Loucy (cell line): ENCODE results near the gene GRIA3.

Experiments used
- CTCF ChIP-seq: fragments of 200-600 bp; sonication (generic); conservative IDR thresholded peaks from 2 replicates; pipeline ENCODE4 v1.5.1; 2014; ENCODE audit warnings: mild to moderate bottlenecking, antibody characterized with exemption, low read length
- EZH2phosphoT487 ChIP-seq: fragments of 200-600 bp; IDR thresholded peaks from 2 replicates; pipeline ENCODE4 v1.6.1; 2018; ENCODE audit warnings: antibody characterized with exemption, mild to moderate bottlenecking, moderate library complexity, borderline replicate concordance

- no peak for TF ChIP-seq CTCF
- no peak for TF ChIP-seq EZH2phosphoT487
Measured at GRCh38 chrX:123199338-123199737, 15.3 kb downstream of the GRIA3 start.
